Measurements from ENCODE around the gene TAF15. TPM values are rescaled to one million over a fixed set of nuclear protein-coding genes. Genes with fewer than 3 reads are reported as not detected.

The TAF15 gene
- total RNA-seq, 2 donors from 2014 or later, result 25.7 to 31.7 TPM

- no peak overlapping the region for H3K27ac ChIP-seq
- H3K4me1 ChIP-seq, result peaks cover 0 to 9% of the 10 kb centered on the region in 2 donors
Observed at GRCh38 chr17:35893751-35894150, 84.5 kb downstream of the TAF15 start.

DNA sequence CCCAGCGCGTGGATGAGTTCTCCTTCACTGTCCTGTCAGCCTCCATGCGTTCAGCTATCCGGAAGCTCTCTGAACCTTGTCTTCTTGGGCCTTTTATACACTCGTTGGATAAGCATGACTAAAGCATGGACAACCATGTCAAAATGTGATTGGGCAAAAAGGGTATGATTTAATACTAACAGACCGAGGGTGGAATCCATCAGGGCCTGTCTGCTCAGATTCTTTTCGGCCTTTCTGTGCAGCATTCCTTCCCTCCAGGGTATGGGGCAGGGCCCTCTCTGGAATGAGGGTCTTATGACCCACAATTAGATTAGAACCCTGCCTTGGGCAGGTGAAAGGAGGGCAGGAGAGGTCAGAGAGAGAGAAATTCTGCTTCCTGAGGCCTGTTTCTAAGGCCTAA is 84.9 kb downstream of the TAF15 start:
- H3K9me3 ChIP-seq, result no peaks in the 10 kb centered on the region
- H3K4me3 ChIP-seq, result no peak overlapping the region
- H3K4me1 ChIP-seq, result peaks cover 0 to 9% of the 10 kb centered on the region in 2 donors
- no peak overlapping the region for H3K27ac ChIP-seq
- no peak for DNase-seq (ENCODE audit: low spot score)
- no peak for TF ChIP-seq CTCF (IDR thresholded peaks at IDR 0.05)
- H3K27me3 ChIP-seq, result no peaks in the 10 kb centered on the region
- no peaks in the 10 kb centered on the region for H3K36me3 ChIP-seq

More at GRCh38 chr17:35893751-35894150, 84.5 kb downstream of the TAF15 start:
- no peak for DNase-seq (ENCODE audit: low spot score)
- no peaks in the 10 kb centered on the region for H3K36me3 ChIP-seq
- H3K9me3 ChIP-seq, result no peaks in the 10 kb centered on the region
- no peak for TF ChIP-seq CTCF (IDR thresholded peaks at IDR 0.05)
- H3K27me3 ChIP-seq, result no peaks in the 10 kb centered on the region
- H3K4me3 ChIP-seq, result no peak overlapping the region

DNA sequence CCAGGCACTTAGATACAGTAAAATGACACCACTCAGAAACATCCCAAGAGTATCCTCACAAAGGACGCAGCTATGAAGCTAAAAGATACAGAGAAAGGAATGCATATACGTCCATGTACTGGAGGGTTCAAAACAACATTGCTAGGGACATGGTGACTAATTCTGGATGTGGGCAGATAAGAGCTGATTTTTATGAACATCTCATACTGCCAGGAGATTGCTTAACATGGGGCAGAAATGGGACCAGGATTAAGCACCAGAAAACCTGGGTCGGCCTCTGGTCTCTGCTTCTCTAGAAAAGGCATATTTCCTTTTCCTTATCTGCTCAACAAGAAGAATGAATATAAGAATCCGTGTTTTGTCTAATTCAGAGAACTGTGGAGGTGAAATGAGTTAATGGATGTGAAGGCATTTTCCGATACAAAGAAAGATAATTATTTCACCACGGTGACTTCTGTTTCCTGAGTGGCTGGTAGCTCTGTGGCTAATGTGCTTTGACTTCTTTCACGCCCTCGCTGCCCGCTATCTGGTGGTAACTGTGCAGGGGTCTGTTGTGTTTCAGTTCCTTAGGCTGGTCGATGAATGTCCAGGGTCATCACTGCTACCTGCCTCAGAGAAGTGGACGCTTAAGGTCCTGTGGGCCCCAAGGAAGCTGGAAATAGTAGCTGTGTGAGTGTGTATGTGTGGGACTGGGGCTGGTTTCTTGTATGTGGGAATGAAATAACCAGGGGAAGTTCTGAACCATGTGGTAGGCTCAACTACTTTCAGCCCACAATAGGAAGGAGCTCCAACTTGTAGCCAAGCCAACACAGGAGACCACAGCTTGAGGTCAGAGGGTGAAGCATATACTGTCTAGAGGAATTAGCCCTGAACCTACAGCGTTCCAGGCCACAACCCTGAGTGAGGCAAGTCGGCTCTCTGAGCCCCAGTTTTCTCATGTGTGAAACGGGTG is 86.6 kb downstream of the TAF15 start:
- DNase-seq (ENCODE audit: low spot score), result no peak
- no peak overlapping the region for H3K27ac ChIP-seq
- H3K4me1 ChIP-seq, result no peaks in the 10 kb centered on the region
- no peak for TF ChIP-seq CTCF (IDR thresholded peaks at IDR 0.05)
- no peaks in the 10 kb centered on the region for H3K9me3 ChIP-seq
- no peaks in the 10 kb centered on the region for H3K36me3 ChIP-seq
- H3K4me3 ChIP-seq, result no peak overlapping the region
- H3K27me3 ChIP-seq, result no peaks in the 10 kb centered on the region

Other genes starting within 250 kb of the TAF15 start
- not detected for gene SLFN14, start 248.7 kb upstream of the TAF15 start, total RNA-seq
- 1 to 10 TPM; 8.7 to 8.9 TPM for gene PEX12, start 230.9 kb upstream of the TAF15 start, total RNA-seq
- gene AP2B1, start 222.2 kb upstream of the TAF15 start, total RNA-seq, result 10 to 100 TPM; 79.8 to 80.1 TPM
- gene RASL10B, start 77.8 kb upstream of the TAF15 start, total RNA-seq, result 10 to 100 TPM; 39.2 to 61.9 TPM
- not detected for gene GAS2L2, start 56.2 kb upstream of the TAF15 start, total RNA-seq
- not detected for gene C17orf50, start 48.6 kb upstream of the TAF15 start, total RNA-seq
- 10 to 100 TPM; 10.5 to 14.9 TPM for gene MMP28, start 13.8 kb upstream of the TAF15 start, total RNA-seq
- not detected for gene HEATR9, start 59.4 kb downstream of the TAF15 start, total RNA-seq
- gene CCL5, start 70.9 kb downstream of the TAF15 start, total RNA-seq, result 1 to 10 TPM; 1.0 to 3.1 TPM
- not detected for gene RDM1, start 121.3 kb downstream of the TAF15 start, total RNA-seq
- gene LYZL6, start 134.2 kb downstream of the TAF15 start, total RNA-seq, result not detected
- gene CCL16, start 172.0 kb downstream of the TAF15 start, total RNA-seq, result not detected
- gene CCL14, start 177.2 kb downstream of the TAF15 start, total RNA-seq, result 10 to 100 TPM in 1 of 2 donors, 1 to 10 TPM in 1; 4.1 to 13.0 TPM
- gene CCL15, start 192.1 kb downstream of the TAF15 start, total RNA-seq, result not detected
- not detected for gene CCL23, start 208.5 kb downstream of the TAF15 start, total RNA-seq

All from right atrium auricular region (tissue), 2 donors.